Caco-2 (cell line): ENCODE measurements around the gene PARD3B. TPM values are rescaled to one million over a fixed set of nuclear protein-coding genes. Genes with fewer than 3 reads are reported as not detected.

Source experiments
- BruUV-seq: library from RNA; stranded (reverse); fragments of 400-500 nt; replicated peaks from 2 replicates; lab custom pipeline; 2021; lab: Mats Ljungman, UMichigan
- CTCF ChIA-PET: fragments of 300-600 bp; sonication (Branson Sonifier 250); formaldehyde crosslinking; loops from one replicate; lab custom pipeline; 2022; ENCODE audit warnings: antibody characterized with exemption; lab: Charles Lee
- POLR2A ChIA-PET: fragments of 300-600 bp; sonication (Branson Sonifier 250); formaldehyde crosslinking; loops from one replicate; lab custom pipeline; 2022; ENCODE audit warnings: antibody characterized with exemption; lab: Charles Lee
- DNase-seq, 2 experiments: peaks; one replicate each; pipeline versions ENCODE4 v3.0.0 to v3.0.0-alpha.2; 2020 to 2022
- H3K27me3 ChIP-seq: replicated peaks from 2 replicates; pipeline ENCODE4 v1.6.0; 2011; ENCODE audit warnings: low read length; ENCODE audit not compliant: control insufficient read depth, insufficient read depth
- H3K36me3 ChIP-seq: 2 replicates; pipeline ENCODE4 v1.5.1; 2011; ENCODE audit warnings: low read length; ENCODE audit not compliant: control insufficient read depth, insufficient read depth
- H3K4me1 ChIP-seq: fragments of 250-450 bp; sonication (Bioruptor Pico); 2 replicates; pipeline ENCODE4 v1.5.1; 2020; ENCODE audit warnings: mild to moderate bottlenecking
- H3K4me3 ChIP-seq: 2 replicates; pipeline ENCODE4 v1.5.1; 2011; ENCODE audit warnings: low read depth, mild to moderate bottlenecking, control low read depth, low read length
- H3K9me3 ChIP-seq: fragments of 250-450 bp; sonication (Bioruptor Pico); 2 replicates; pipeline ENCODE4 v1.5.1; 2020; ENCODE audit warnings: mild to moderate bottlenecking, moderate library complexity
- H3K27ac Mint-ChIP-seq: one replicate; pipeline ENCODE4 v1.8.0; 2022; ENCODE audit warnings: mixed read lengths; ENCODE audit not compliant: unreplicated experiment
- H3K27me3 Mint-ChIP-seq: one replicate; pipeline ENCODE4 v1.8.0; 2022; ENCODE audit warnings: mixed read lengths; ENCODE audit not compliant: insufficient read depth, unreplicated experiment
- H3K36me3 Mint-ChIP-seq: one replicate; pipeline ENCODE4 v1.8.0; 2022; ENCODE audit warnings: mild to moderate bottlenecking, mixed read lengths; ENCODE audit not compliant: insufficient read depth, unreplicated experiment
- H3K4me1 Mint-ChIP-seq: one replicate; pipeline ENCODE4 v1.8.0; 2022; ENCODE audit warnings: low read depth, mixed read lengths; ENCODE audit not compliant: unreplicated experiment
- H3K4me3 Mint-ChIP-seq: one replicate; pipeline ENCODE4 v1.8.0; 2022; ENCODE audit warnings: mild to moderate bottlenecking, moderate library complexity, mixed read lengths; ENCODE audit not compliant: unreplicated experiment
- H3K9me3 Mint-ChIP-seq: one replicate; pipeline ENCODE4 v1.8.0; 2022; ENCODE audit warnings: mixed read lengths; ENCODE audit not compliant: unreplicated experiment
- intact Hi-C: fragments of 100-400 bp; cut with micrococcal nuclease; formaldehyde crosslinking; loops from one replicate; pipeline ENCODE4 v1.10.0; 2022; ENCODE audit not compliant: unreplicated experiment
- total RNA-seq: library from RNA; stranded (reverse); gene quantifications from 2 replicates; pipeline ENCODE4 v1.2.3, GENCODE V29; 2022
- TF ChIP-seq, protein P1 (sequence below), 2 experiments: fragments of 200-600 bp in 1 of 2; IDR thresholded peaks; 1 replicate in 1 of 2; 2 replicates in 1 of 2; pipeline versions ENCODE4 v1.5.1 to v1.8.0; 2011 to 2022; ENCODE audit warnings: antibody characterized with exemption in 1 of 2, control low read depth in 1 of 2, inconsistent platforms in 1 of 2, low read depth in 1 of 2, low read length in 1 of 2, mild to moderate bottlenecking in 1 of 2, moderate library complexity in 1 of 2; ENCODE audit not compliant: insufficient read depth in 1 of 2, severe bottlenecking in 1 of 2, unreplicated experiment in 1 of 2

PARD3B gene
- total RNA-seq, 1 experiment from 2014 or later: 68.9 TPM

DNA sequence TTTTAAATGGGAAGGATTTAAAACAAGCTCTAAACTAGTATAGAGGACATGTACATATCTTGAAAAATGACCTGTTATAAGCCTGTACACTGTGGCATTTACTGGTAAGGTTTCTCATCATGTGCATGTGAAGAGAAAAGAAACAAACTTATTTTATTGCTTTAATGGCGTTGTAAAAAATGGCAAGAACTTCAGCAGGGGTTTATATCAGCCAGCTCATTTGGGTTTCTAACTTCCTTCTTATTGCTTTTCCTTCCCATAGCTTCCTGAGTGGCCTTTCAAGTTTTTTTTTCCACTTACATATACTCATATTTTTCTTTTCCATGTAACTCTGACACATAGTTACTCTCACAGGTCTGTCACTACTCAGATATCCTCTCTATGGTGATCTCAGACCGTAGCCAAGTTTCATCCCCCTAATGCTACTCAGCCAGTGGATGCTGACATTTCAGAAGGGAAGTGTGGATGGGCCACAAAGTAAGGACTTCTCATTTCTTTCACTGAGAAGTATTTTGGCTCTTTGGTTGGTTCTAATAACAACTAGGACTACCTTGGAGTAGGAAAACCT lies 198.2 kb downstream of the PARD3B start:
- Mint-ChIP-seq H3K27ac (no peak overlapping the region), H3K36me3 (peaks cover 21% of the 10 kb centered on the region), H3K4me1 (no peaks in the 10 kb centered on the region), H3K27me3 (no peaks in the 10 kb centered on the region), H3K4me3 (no peak overlapping the region), H3K9me3 (peaks cover 21% of the 10 kb centered on the region)
- Histone ChIP-seq H3K9me3 (no peaks in the 10 kb centered on the region), H3K36me3 (no peaks in the 10 kb centered on the region), H3K4me1 (no peaks in the 10 kb centered on the region), H3K27me3 (no peaks in the 10 kb centered on the region), H3K4me3 (no peak overlapping the region)
- POLR2A ChIA-PET: no interaction called here
- TF ChIP-seq, protein P1, sequence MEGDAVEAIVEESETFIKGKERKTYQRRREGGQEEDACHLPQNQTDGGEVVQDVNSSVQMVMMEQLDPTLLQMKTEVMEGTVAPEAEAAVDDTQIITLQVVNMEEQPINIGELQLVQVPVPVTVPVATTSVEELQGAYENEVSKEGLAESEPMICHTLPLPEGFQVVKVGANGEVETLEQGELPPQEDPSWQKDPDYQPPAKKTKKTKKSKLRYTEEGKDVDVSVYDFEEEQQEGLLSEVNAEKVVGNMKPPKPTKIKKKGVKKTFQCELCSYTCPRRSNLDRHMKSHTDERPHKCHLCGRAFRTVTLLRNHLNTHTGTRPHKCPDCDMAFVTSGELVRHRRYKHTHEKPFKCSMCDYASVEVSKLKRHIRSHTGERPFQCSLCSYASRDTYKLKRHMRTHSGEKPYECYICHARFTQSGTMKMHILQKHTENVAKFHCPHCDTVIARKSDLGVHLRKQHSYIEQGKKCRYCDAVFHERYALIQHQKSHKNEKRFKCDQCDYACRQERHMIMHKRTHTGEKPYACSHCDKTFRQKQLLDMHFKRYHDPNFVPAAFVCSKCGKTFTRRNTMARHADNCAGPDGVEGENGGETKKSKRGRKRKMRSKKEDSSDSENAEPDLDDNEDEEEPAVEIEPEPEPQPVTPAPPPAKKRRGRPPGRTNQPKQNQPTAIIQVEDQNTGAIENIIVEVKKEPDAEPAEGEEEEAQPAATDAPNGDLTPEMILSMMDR (IDR thresholded peaks at IDR 0.05; ENCODE audit: insufficient read depth in 1 of 2, low read depth in 1 of 2, low read length in 1 of 2, severe bottlenecking in 1 of 2, unreplicated experiment in 1 of 2): no peak
- CTCF ChIA-PET: no interaction called here
- BruUV-seq: no TSS peak
- no peak for DNase-seq
- intact Hi-C loops: no loop called here

DNA sequence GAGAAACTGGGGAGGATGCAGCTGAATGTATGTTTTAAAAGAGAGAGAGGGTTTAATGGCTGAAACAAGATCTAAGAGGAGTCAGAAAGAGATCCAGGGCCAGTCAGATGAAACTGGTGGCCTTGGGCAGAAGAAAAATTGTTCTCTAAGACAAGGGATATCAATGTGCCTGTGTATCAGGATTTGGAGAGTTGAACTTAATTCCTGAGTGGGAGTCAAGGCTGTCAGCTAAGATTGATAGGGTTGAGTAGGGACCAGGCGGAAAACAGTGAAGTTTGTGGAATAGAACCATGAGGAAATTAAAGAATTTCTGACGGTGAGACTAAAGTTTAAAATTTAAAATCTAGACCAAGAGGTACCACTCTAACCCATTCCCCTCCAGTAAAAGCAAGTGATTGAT lies 199.2 kb downstream of the PARD3B start:
- H3K27me3 Mint-ChIP-seq: no peaks in the 10 kb centered on the region
- CTCF ChIA-PET: no interaction called here

DNA sequence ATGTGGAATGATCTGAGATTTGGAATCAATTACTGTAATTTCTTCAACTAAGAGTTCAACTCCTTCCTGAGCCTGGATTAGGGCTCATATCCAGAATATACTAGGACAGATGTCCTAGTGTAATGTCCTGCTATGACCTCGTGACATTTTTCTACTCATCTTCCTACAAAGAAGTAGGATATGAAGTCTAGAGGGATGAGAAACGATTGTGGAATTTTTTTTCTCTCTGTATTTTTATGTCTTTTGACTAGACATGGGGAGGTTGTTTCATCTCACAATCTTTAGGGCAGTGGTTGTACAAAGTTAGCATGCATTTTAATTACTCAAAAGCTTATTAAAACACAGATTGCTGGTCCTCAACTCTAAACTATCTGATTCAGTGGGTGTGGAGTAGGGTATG lies 203.0 kb downstream of the PARD3B start:
- Histone ChIP-seq H3K27me3 (no peaks in the 10 kb centered on the region), H3K36me3 (no peaks in the 10 kb centered on the region), H3K4me1 (no peaks in the 10 kb centered on the region), H3K9me3 (no peaks in the 10 kb centered on the region), H3K4me3 (no peak overlapping the region)
- no peak overlapping the region for H3K27ac Mint-ChIP-seq
- POLR2A ChIA-PET: no interaction called here
- peaks cover 21% of the 10 kb centered on the region for H3K9me3 Mint-ChIP-seq
- H3K27me3 Mint-ChIP-seq: no peaks in the 10 kb centered on the region
- TF ChIP-seq, protein P1 (IDR thresholded peaks at IDR 0.05; ENCODE audit: insufficient read depth in 1 of 2, low read depth in 1 of 2, low read length in 1 of 2, severe bottlenecking in 1 of 2, unreplicated experiment in 1 of 2): no peak
- H3K4me3 Mint-ChIP-seq: no peak overlapping the region
- CTCF ChIA-PET: no interaction called here
- intact Hi-C loops: no loop called here
- peaks cover 17% of the 10 kb centered on the region for H3K36me3 Mint-ChIP-seq
- no peak for DNase-seq
- no peaks in the 10 kb centered on the region for H3K4me1 Mint-ChIP-seq
- no TSS peak for BruUV-seq

More for the DNA sequence above, 199.2 kb downstream of the PARD3B start:
- no peak overlapping the region for H3K4me3 Mint-ChIP-seq
- H3K27ac Mint-ChIP-seq: no peak overlapping the region
- DNase-seq: no peak
- no peaks in the 10 kb centered on the region for H3K4me1 Mint-ChIP-seq
- TF ChIP-seq, protein P1 (IDR thresholded peaks at IDR 0.05; ENCODE audit: insufficient read depth in 1 of 2, low read depth in 1 of 2, low read length in 1 of 2, severe bottlenecking in 1 of 2, unreplicated experiment in 1 of 2): no peak
- no TSS peak for BruUV-seq
- Histone ChIP-seq H3K27me3 (no peaks in the 10 kb centered on the region), H3K9me3 (no peaks in the 10 kb centered on the region), H3K4me1 (no peaks in the 10 kb centered on the region), H3K36me3 (no peaks in the 10 kb centered on the region), H3K4me3 (no peak overlapping the region)
- intact Hi-C loops: no loop called here
- POLR2A ChIA-PET: no interaction called here
- peaks cover 21% of the 10 kb centered on the region for H3K9me3 Mint-ChIP-seq
- peaks cover 21% of the 10 kb centered on the region for H3K36me3 Mint-ChIP-seq
